WERI-Rb-1 (cell line): Measurements from ENCODE around the gene NINJ2.

ENCODE experiments used
- DNase-seq: peaks from one replicate; pipeline ENCODE4 v3.0.0-alpha.2; 2020
- H3K27ac ChIP-seq: fragments of 250-450 bp; sonication (Bioruptor Pico); 2 replicates; pipeline ENCODE4 v1.5.1; 2020; ENCODE audit warnings: mild to moderate bottlenecking, moderate library complexity
- H3K27me3 ChIP-seq: fragments of 250-450 bp; sonication (Bioruptor Pico); 2 replicates; pipeline ENCODE4 v1.5.1; 2021; ENCODE audit warnings: mild to moderate bottlenecking, low read depth, moderate library complexity; ENCODE audit not compliant: insufficient read depth, severe bottlenecking
- H3K36me3 ChIP-seq: fragments of 250-450 bp; sonication (Bioruptor Pico); 2 replicates; pipeline ENCODE4 v1.5.1; 2020; ENCODE audit warnings: mild to moderate bottlenecking, moderate library complexity
- H3K4me3 ChIP-seq: 2 replicates; pipeline ENCODE4 v1.5.1; 2011; ENCODE audit warnings: low read depth, mild to moderate bottlenecking, control low read depth, low read length
- H3K9me3 ChIP-seq: fragments of 250-450 bp; sonication (Bioruptor Pico); 2 replicates; pipeline ENCODE4 v1.5.1; 2021; ENCODE audit warnings: mild to moderate bottlenecking, moderate library complexity; ENCODE audit not compliant: severe bottlenecking
- TF ChIP-seq, protein P1 (sequence below): IDR thresholded peaks from 2 replicates; pipeline ENCODE4 v1.5.1; 2011; ENCODE audit warnings: low read depth, mild to moderate bottlenecking, control low read depth, inconsistent platforms, low read length

The NINJ2 gene

DNA sequence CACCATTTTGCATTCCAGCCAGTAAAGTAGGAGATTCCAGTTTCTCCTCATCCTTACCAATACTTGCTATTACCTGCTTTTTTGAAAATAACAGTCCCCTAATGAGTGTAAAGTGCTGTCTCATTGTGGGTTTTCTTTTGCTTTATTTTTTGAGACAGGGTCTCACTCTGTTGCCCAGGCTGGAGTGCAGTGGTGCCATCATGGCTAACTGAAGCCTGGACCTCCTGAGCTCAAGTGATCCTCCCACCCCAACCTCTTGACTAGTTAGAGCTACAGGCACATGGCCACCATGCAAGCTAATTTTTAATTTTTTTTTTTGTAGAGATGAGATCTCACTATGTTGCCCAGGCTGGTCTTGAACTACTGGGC, 60.6 kb downstream of the NINJ2 start:
- no peaks in the 10 kb centered on the region for H3K9me3 ChIP-seq
- TF ChIP-seq, protein P1, sequence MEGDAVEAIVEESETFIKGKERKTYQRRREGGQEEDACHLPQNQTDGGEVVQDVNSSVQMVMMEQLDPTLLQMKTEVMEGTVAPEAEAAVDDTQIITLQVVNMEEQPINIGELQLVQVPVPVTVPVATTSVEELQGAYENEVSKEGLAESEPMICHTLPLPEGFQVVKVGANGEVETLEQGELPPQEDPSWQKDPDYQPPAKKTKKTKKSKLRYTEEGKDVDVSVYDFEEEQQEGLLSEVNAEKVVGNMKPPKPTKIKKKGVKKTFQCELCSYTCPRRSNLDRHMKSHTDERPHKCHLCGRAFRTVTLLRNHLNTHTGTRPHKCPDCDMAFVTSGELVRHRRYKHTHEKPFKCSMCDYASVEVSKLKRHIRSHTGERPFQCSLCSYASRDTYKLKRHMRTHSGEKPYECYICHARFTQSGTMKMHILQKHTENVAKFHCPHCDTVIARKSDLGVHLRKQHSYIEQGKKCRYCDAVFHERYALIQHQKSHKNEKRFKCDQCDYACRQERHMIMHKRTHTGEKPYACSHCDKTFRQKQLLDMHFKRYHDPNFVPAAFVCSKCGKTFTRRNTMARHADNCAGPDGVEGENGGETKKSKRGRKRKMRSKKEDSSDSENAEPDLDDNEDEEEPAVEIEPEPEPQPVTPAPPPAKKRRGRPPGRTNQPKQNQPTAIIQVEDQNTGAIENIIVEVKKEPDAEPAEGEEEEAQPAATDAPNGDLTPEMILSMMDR = no peak
- no peaks in the 10 kb centered on the region for H3K27me3 ChIP-seq
- DNase-seq = no peak
- H3K4me3 ChIP-seq = no peak overlapping the region
- H3K36me3 ChIP-seq = no peaks in the 10 kb centered on the region
- no peak overlapping the region for H3K27ac ChIP-seq

DNA sequence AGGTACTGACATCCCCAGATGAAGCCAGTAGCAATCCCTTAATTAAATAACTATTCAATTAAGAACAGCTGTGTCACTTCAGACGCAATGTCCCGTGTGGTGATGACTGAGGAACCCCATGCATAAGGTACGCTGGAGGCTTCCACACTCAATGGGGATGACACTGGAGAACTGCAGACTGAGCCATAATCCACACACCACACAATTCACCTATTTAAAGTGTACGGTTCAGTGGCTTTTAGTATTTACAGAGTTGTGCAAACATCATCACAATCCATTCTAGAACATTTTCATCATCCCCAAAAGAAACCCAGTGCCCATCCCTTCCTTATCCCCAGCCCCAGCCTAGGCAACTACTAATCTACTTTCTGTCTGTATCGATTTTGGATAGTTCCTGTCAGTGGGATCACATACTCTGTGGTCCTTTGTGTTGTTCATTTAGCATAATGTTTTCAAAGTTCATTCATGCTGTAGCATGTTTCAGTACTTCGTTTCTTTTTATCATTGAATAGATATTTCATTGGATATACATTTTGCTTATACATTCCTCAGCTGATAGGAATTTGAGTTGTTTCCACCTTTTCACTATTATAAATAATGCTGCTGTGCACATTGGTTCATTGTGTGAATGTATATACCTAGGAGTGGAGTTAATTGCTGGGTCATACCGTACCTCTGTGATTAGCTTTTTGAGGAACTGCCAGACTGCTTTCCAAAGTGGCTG, 61.1 kb downstream of the NINJ2 start:
- DNase-seq = no peak
- H3K9me3 ChIP-seq = no peaks in the 10 kb centered on the region
- H3K4me3 ChIP-seq = no peak overlapping the region
- no peak overlapping the region for H3K27ac ChIP-seq
- H3K27me3 ChIP-seq = no peaks in the 10 kb centered on the region
- TF ChIP-seq, protein P1 = no peak
- no peaks in the 10 kb centered on the region for H3K36me3 ChIP-seq

DNA sequence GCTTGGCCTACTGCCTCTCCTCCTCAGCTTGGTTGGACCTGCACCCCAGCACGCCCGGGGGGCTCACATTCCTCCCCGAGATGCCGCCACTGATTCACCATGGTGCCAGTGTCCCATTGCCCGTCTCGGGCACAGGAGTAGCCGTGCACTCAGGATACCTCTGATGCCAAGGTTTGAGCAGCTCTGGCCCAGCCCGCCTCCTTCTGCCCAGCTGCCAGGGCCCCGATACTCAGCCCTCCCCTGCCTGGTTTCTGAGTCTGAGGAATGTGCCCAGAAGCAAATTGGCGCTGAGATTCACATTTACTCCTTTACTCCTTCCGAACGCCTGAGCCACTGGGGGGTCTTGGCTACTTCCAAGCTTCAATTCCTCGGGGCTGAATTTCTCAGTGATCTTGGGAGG, 63.5 kb downstream of the NINJ2 start:
- TF ChIP-seq, protein P1 = no peak
- Histone ChIP-seq H3K36me3 (no peaks in the 10 kb centered on the region), H3K27ac (no peak overlapping the region), H3K27me3 (no peaks in the 10 kb centered on the region), H3K4me3 (no peak overlapping the region), H3K9me3 (no peaks in the 10 kb centered on the region)
- DNase-seq = no peak

DNA sequence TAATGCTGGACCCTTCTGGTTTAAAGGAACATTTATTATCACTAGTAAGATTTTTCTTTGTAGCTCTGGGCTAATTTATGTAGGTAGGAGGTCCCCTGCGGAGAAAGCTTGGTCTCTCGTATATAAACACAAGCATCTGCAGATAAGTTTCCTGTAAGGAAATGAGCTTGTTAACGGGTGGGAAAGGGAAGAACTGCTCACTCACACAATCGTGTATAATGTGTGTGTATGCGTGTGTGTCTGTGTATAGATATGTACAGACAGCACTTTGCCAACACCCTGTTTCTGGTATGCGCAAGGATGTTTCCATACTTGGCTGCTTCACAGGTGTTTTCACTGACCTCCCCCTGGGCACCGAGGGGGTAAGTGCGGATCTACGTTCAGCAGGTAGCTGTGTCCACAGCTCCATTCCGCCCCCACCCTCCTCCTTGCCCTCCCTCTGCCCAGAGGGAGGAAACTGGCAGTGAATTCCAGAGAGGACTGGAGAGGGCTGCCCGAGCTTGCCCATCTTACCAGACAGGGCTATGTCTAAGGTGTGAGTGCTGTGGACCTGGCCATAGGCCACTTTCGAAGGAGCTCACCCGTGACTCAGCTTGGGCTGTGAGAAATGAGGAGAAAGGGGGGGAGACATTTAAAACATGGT, 65.2 kb downstream of the NINJ2 start:
- H3K4me3 ChIP-seq = no peak overlapping the region
- no peak for DNase-seq
- TF ChIP-seq, protein P1 = no peak
- H3K27me3 ChIP-seq = no peaks in the 10 kb centered on the region
- H3K9me3 ChIP-seq = no peaks in the 10 kb centered on the region
- H3K36me3 ChIP-seq = no peaks in the 10 kb centered on the region
- no peak overlapping the region for H3K27ac ChIP-seq

DNA sequence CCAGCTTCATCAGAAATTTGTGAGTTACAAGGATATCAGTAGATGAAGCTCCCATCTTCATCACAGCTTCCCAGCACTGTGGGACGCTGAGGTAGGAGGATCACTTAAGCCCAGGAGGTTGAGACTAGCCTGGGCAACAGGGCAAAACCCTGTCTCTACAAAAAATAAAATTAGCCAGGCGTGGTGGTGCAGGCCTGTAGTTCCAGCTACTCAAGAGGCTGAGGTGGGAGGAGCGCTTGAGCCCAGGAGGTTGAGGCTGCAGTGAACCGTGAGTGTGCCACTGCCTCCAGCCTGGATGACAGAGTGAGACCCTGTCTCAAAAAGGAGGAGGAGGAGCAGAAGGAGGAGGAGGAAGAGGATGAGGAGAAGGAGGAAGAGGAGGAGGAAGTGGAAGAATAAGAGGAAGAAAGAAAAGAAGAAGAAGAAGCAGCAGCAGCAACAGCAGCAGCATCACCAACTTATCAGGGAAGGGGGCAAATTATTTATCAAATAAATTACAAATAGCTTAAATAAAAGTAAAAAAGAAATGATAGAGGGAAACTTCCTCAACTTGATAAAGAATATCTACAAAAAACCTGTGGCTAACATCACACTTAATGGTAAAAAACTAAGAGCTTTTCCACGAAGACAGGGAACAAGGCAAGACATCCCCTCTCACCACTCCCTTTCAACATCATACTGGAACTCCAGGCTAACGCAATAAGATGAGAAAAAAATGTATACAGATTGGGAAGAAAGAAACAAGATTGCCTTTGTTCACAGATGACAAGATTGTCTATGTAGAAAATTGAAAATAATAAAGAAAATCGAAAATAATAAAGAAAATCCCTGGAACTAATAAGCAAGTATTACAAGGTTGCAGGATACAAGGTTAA, 69.6 kb downstream of the NINJ2 start:
- Histone ChIP-seq H3K27me3 (no peaks in the 10 kb centered on the region), H3K27ac (no peak overlapping the region), H3K36me3 (no peaks in the 10 kb centered on the region), H3K9me3 (no peaks in the 10 kb centered on the region), H3K4me3 (no peak overlapping the region)
- no peak for DNase-seq
- TF ChIP-seq, protein P1 = no peak
